Muscle layer of colon (tissue), 2 donors: Measurements from ENCODE around the gene GLI3.

ENCODE experiments used
- H3K27ac ChIP-seq: one replicate; pipeline ENCODE4 v1.7.0; 2013; ENCODE audit warnings: low read depth, mild to moderate bottlenecking, low read length, moderate library complexity
- H3K27me3 ChIP-seq, 2 donors: one replicate each; pipeline ENCODE4 v1.7.0; 2013; ENCODE audit warnings: low read length in 2 of 2, mild to moderate bottlenecking in 2 of 2; ENCODE audit not compliant: insufficient read depth in 2 of 2, control insufficient read depth in 1 of 2
- H3K36me3 ChIP-seq: one replicate; pipeline ENCODE4 v1.7.0; 2013; ENCODE audit warnings: mild to moderate bottlenecking, low read length; ENCODE audit not compliant: insufficient read depth
- H3K4me1 ChIP-seq: one replicate; pipeline ENCODE4 v1.7.0; 2013; ENCODE audit warnings: mild to moderate bottlenecking, low read length; ENCODE audit not compliant: insufficient read depth
- H3K4me3 ChIP-seq, 2 donors: one replicate each; pipeline ENCODE4 v1.7.0; 2013; ENCODE audit warnings: low read length in 2 of 2, low read depth in 1 of 2, mild to moderate bottlenecking in 1 of 2, moderate library complexity in 1 of 2
- H3K9ac ChIP-seq: one replicate; pipeline ENCODE4 v1.7.0; 2013; ENCODE audit warnings: low read length
- H3K9me3 ChIP-seq: one replicate; pipeline ENCODE4 v1.7.0; 2013; ENCODE audit warnings: mild to moderate bottlenecking, low read length
- donor health status: abdominal sarcoma.
- donor health status: Adenocarcinoma of cecum.

The GLI3 gene

DNA sequence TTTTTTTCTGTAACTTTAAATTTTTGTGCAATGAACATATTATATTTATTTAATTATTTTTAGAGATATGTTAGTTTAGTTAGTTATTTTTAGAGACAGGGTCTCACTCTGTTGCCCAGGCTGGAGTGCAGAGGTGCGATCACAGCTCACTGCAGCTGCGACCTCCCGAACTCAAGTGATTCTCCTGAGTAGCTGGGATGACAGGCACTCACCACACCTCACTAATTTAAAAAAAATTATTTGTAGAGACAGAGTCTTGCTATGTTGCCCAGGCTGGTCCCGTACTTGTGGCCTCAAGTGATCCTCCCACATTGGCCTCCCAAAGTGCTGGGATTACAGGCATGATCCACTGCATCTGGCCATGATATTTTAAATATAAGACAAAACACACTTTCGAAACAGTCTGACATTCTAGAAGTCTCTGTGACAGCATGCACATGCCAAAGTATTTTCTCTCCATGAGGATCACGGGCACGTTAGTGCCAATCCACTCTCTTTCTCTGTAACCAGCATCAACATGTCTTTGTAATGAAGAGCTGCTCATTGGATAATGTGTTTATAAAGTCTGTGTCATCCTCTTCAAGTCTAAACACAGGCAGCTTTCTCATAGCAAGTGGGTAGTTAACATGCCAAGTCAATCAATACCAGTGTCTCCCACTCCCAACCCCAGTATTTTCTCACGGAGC lies 137.4 kb downstream of the GLI3 start:
- Histone ChIP-seq H3K27me3 (no peaks in the 10 kb centered on the region), H3K27ac (no peak overlapping the region), H3K36me3 (peaks cover 6% of the 10 kb centered on the region), H3K4me1 (peaks cover 45% of the 10 kb centered on the region), H3K4me3 (no peak overlapping the region), H3K9ac (no peak overlapping the region), H3K9me3 (no peaks in the 10 kb centered on the region)

GRCh38 chr7:42099066-42099465 lies 137.9 kb downstream of the GLI3 start:
- Histone ChIP-seq H3K4me3 (no peak overlapping the region), H3K9me3 (no peaks in the 10 kb centered on the region), H3K9ac (no peak overlapping the region), H3K27me3 (no peaks in the 10 kb centered on the region), H3K4me1 (peaks cover 42% of the 10 kb centered on the region), H3K36me3 (peaks cover 6% of the 10 kb centered on the region), H3K27ac (no peak overlapping the region)

- H3K9me3 ChIP-seq: no peaks in the 10 kb centered on the region
- peaks cover 5% of the 10 kb centered on the region for H3K36me3 ChIP-seq
- H3K27ac ChIP-seq: no peak overlapping the region
- no peak overlapping the region for H3K9ac ChIP-seq
- H3K4me1 ChIP-seq: peaks cover 42% of the 10 kb centered on the region
- H3K4me3 ChIP-seq: no peak overlapping the region
- H3K27me3 ChIP-seq: no peaks in the 10 kb centered on the region
Observed at GRCh38 chr7:42097752-42098151, 139.3 kb downstream of the GLI3 start.

GRCh38 chr7:42096681-42097561 lies 140.1 kb downstream of the GLI3 start:
- H3K9me3 ChIP-seq: no peaks in the 10 kb centered on the region
- H3K27ac ChIP-seq: peak overlapping the region; percentile 84
- H3K4me1 ChIP-seq: peaks cover 47% of the 10 kb centered on the region
- peak overlapping the region in 1 of 2 donors; percentile 7 for H3K4me3 ChIP-seq
- H3K9ac ChIP-seq: no peak overlapping the region
- no peaks in the 10 kb centered on the region for H3K27me3 ChIP-seq
- no peaks in the 10 kb centered on the region for H3K36me3 ChIP-seq

DNA sequence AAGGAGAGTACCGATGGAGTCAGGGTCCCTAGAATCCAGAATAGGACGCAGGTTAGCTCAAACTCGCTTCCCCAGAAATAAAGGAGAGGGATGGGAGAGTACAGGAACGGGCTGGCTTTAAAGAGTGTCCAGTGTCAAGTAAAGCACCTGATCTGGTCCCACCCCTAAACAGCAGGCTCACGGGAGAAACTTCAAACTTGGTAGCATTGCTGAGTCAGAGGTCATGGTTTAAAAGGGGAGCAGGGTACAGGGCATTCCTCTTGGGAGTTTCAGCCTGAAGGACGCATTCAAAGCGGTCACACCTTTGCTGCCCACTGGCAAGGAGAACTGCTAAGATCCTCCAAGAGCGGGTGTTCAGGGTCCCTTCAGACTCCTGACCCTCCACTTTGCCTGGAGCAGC lies 140.7 kb downstream of the GLI3 start:
- Histone ChIP-seq H3K36me3 (no peaks in the 10 kb centered on the region), H3K4me3 (peak overlapping the region in 1 of 2 donors; percentile 7), H3K9me3 (no peaks in the 10 kb centered on the region), H3K27ac (peak overlapping the region; percentile 84), H3K4me1 (peaks cover 54% of the 10 kb centered on the region), H3K27me3 (no peaks in the 10 kb centered on the region), H3K9ac (no peak overlapping the region)

GRCh38 chr7:42095791-42096190 lies 141.2 kb downstream of the GLI3 start:
- H3K9me3 ChIP-seq: no peaks in the 10 kb centered on the region
- H3K27me3 ChIP-seq: no peaks in the 10 kb centered on the region
- H3K9ac ChIP-seq: no peak overlapping the region
- H3K4me3 ChIP-seq: no peak overlapping the region
- peaks cover 59% of the 10 kb centered on the region for H3K4me1 ChIP-seq
- no peaks in the 10 kb centered on the region for H3K36me3 ChIP-seq
- no peak overlapping the region for H3K27ac ChIP-seq

DNA sequence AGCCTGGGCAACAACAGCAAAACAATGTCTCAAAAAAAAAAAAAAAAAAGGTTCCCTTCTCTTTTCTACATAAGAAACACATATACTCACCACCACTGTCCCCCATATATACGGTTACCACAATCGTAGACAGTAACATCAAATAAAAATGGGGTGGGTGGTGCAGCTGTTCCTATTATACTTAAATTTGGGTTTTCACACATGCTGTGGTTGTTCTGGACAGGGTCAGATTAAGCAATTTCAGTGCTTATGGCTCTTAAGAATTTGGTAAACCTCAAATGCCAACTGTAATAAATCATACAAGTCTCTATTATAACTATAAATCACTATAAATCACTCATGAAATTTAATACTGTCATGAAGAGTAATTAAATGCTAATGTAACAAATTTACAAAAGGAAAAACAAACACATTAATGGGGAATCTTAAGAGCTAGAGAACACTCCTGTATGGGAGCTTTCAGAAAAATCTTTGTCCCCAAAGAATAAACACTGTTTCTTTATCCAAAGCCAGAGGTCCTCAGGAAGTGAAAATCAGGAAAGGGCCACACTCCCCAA lies 143.6 kb downstream of the GLI3 start:
- no peaks in the 10 kb centered on the region for H3K36me3 ChIP-seq
- H3K27me3 ChIP-seq: no peaks in the 10 kb centered on the region
- H3K9me3 ChIP-seq: no peaks in the 10 kb centered on the region
- H3K4me3 ChIP-seq: no peak overlapping the region
- no peak overlapping the region for H3K9ac ChIP-seq
- no peak overlapping the region for H3K27ac ChIP-seq
- peaks cover 64% of the 10 kb centered on the region for H3K4me1 ChIP-seq

DNA sequence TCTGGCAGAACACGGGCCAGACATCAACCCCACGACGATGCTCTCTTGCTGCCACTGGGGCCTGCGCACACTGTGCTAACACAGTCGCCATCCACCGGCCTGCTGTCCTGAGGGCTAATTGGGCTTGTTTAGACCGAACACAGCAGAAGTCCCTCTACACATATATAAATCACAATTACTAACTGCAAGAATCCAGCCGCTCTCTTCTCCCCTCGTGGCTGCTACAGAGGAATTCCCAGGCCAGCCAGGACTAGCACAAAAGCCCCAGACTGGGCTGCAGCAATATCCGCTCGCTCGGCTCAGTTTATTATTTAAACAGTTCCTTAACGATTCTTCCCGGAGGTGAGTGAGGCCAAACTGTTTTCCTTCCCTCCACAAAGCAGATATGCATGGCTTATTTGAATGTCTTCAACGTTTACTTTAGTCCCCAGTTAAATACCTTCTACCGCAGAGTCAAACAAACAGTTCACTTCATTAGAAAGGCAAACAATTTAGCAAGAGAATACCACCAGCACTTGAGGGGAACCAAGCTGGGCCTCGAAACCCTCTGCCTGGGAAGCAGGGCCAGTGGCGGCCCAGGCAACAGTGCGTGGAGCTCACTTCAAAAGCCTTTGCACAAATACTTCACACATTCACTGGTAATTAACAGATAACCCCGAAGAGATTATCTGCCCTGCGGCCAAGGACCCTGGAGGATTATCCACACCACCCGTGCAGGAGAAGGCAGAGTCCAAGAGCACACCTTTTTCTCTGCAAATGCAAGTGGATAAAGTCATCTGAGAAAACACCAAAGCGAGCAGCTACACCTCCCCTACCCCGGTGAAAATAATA lies 145.3 kb downstream of the GLI3 start:
- H3K36me3 ChIP-seq: no peaks in the 10 kb centered on the region
- no peaks in the 10 kb centered on the region for H3K27me3 ChIP-seq
- H3K4me3 ChIP-seq: peak overlapping the region in 1 of 2 donors; percentile 25
- H3K27ac ChIP-seq: peak overlapping the region; percentile 83
- H3K4me1 ChIP-seq: peaks cover 54% of the 10 kb centered on the region
- H3K9me3 ChIP-seq: no peaks in the 10 kb centered on the region
- H3K9ac ChIP-seq: no peak overlapping the region

DNA sequence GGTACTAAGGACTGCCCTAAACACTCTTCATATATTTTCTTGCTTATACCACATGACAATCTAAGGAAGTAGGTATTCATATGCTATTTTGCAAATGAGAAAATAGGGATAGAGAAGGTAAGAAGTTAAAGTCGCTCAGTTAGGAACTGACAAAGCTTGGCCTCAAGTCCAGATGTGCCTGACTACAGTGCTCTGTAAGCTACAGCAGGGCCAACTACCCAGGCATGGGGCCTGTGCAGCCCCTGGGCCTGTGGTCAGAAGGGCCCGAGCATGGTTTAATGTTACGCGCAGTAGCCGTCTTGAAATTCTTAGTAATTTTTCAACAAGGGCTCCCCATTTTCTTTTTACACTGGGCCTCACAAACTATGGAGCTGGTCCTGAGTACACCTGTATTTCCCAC lies 146.2 kb downstream of the GLI3 start:
- no peaks in the 10 kb centered on the region for H3K36me3 ChIP-seq
- H3K9me3 ChIP-seq: no peaks in the 10 kb centered on the region
- no peaks in the 10 kb centered on the region for H3K27me3 ChIP-seq
- peaks cover 45% of the 10 kb centered on the region for H3K4me1 ChIP-seq
- H3K27ac ChIP-seq: no peak overlapping the region
- H3K4me3 ChIP-seq: peak overlapping the region in 1 of 2 donors; percentile 25
- H3K9ac ChIP-seq: no peak overlapping the region

DNA sequence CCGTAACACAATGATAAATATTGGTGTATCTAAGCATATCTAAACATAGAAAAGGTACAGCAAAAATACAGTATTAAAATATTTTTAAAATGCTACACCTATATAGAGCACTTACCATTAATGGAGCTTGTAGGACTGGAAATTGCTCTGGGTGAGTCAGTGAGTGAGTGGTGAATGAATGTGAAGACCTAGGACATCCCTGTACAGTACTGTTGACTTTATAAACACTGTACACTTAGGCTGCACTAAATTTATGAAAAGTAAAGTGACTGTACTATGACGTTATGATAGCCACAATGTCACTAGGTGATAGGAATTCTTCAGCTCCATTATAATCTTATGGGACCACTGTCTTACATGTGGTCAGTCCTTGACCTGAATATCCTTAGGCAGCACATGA lies 147.0 kb downstream of the GLI3 start:
- Histone ChIP-seq H3K9ac (no peak overlapping the region), H3K27me3 (no peaks in the 10 kb centered on the region), H3K4me1 (peaks cover 45% of the 10 kb centered on the region), H3K27ac (no peak overlapping the region), H3K9me3 (no peaks in the 10 kb centered on the region), H3K4me3 (no peak overlapping the region), H3K36me3 (no peaks in the 10 kb centered on the region)

DNA sequence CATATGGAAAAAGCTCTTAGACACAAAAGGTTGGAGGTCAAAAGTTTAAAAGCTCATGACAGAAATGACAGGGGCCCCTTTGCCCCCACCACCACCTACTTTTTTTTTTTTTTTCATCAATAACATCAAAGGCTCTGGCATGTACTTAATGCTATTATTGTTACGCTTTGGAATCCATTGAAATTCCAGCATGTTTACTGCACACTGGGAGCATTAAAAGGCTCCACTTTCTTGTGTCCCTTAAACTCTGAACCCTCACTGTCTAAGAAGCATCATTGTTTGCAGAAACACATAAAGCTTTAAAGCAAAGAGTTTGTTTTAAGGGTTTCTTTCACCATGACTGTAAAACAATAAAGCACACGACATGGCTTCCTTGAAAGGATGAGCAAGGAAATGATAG lies 149.4 kb downstream of the GLI3 start:
- no peaks in the 10 kb centered on the region for H3K36me3 ChIP-seq
- H3K4me1 ChIP-seq: peaks cover 50% of the 10 kb centered on the region
- no peak overlapping the region for H3K27ac ChIP-seq
- no peak overlapping the region for H3K9ac ChIP-seq
- no peak overlapping the region for H3K4me3 ChIP-seq
- no peaks in the 10 kb centered on the region for H3K9me3 ChIP-seq
- no peaks in the 10 kb centered on the region for H3K27me3 ChIP-seq
